ENCODE data around the gene HIGD2A.

DNA sequence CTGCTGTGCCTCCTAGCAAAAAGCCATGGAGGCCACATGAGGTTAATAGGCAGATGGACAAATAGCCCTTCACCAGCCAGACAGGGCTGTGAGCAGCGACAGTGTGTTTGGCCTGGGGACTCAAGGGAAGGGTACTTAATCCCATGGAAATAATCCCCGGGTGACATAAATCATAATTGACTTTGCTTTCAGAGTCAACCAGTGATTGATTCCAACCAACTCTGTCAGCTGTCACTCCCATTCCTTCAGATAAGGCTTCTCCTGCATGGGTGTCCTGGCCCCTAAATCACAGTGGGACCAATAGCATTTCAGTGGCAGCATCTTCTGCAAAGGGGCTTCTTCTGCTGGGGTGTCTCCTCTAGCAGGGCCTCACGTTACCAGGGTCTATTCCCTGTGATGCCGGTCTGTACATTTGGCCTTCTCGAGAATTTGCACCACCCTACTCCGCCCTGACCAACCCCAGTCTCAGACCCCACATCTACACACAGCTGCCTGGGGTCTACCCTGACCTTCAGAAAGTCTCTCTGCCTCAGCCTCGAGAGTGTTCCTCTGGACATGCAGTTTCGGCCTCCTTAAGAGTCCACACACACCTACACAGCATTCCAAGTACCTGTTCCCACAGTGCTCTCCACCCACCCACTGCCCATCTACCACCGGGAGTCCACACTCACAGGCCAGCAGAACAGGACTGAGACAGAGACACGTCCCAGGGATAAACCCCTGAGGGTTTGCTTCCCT is 24.1 kb downstream of the HIGD2A start:
- TF ChIP-seq POLR2A (IDR thresholded peaks at IDR 0.05) (no peak), CTCF (IDR thresholded peaks at IDR 0.05) (no peak)
